DMS 273 (cell line): ENCODE results near the gene MBL2.
A peak's percentile ranks its signal among the peaks of the same experiment; 100 is the strongest.

ENCODE experiments used
- DNase-seq: peaks from one replicate; lab custom pipeline; 2025; ENCODE audit not compliant: unreplicated experiment; lab: John Stamatoyannopoulos, UW

Gene MBL2

GRCh38 chr10:52740913-52741675, 31.5 kb downstream of the MBL2 start:
- DNase-seq, result peak; percentile 46

- no peak for DNase-seq
Observed at GRCh38 chr10:52740155-52740549, 32.4 kb downstream of the MBL2 start.

GRCh38 chr10:52739380-52740154, 33.0 kb downstream of the MBL2 start:
- DNase-seq, result no peak

GRCh38 chr10:52738951-52739350, 33.6 kb downstream of the MBL2 start:
- DNase-seq, result no peak

GRCh38 chr10:52729271-52730104, 43.1 kb downstream of the MBL2 start:
- DNase-seq, result peak; percentile 21

GRCh38 chr10:52720018-52720417, 52.6 kb downstream of the MBL2 start:
- DNase-seq, result no peak
